Effector memory CD4-positive, alpha-beta T cell (primary cell): ENCODE data around the gene CPD.
"Not testable (repeated sequence)": the region's sequence is repeated elsewhere in the genome, so short reads cannot be mapped to it uniquely, and the experiment has no call there.

Experiments
- DNase-seq, 3 donors: peaks; one replicate each; pipeline ENCODE4 v3.0.0-alpha.2; 2020
- H3K27ac ChIP-seq: 2 replicates; pipeline ENCODE4 v1.7.0; 2013; ENCODE audit warnings: mild to moderate bottlenecking, low read length, moderate library complexity; ENCODE audit not compliant: insufficient read depth, poor library complexity, severe bottlenecking
- H3K27me3 ChIP-seq: replicated peaks from 2 replicates; pipeline ENCODE4 v1.7.0; 2013; ENCODE audit warnings: mild to moderate bottlenecking, low read length; ENCODE audit not compliant: insufficient read depth, control insufficient read depth, poor library complexity, severe bottlenecking
- H3K36me3 ChIP-seq: 2 replicates; pipeline ENCODE4 v1.7.0; 2013; ENCODE audit warnings: mild to moderate bottlenecking, low read length, moderate library complexity; ENCODE audit not compliant: control insufficient read depth, insufficient read depth
- H3K4me1 ChIP-seq: 2 replicates; pipeline ENCODE4 v1.7.0; 2013; ENCODE audit warnings: low read length, mild to moderate bottlenecking; ENCODE audit not compliant: control insufficient read depth, insufficient read depth, poor library complexity, severe bottlenecking
- H3K4me3 ChIP-seq: 2 replicates; pipeline ENCODE4 v1.7.0; 2013; ENCODE audit warnings: low read length, low read depth, mild to moderate bottlenecking; ENCODE audit not compliant: insufficient read depth, poor library complexity, severe bottlenecking
- H3K9me3 ChIP-seq: 2 replicates; pipeline ENCODE4 v1.7.0; 2013; ENCODE audit warnings: mild to moderate bottlenecking, low read length, moderate library complexity; ENCODE audit not compliant: control insufficient read depth

CPD gene

DNA sequence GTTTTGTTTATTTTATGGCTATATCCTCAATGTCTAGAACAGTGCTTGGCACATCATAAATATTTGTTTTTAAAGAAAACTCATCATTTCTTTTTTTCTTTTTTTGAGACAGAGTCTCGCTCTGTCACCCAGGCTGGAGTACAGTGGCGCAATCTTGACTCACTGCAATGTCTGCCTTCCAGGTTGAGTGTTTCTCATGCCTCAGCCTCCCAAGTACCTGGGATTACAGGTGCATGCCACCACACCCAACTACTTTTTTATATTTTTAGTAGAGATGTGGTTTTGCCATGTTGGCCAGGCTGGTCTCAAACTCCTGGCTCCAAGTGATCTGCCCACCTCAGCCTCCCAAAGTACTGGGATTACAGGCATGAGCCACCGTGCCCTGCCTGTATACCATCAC, 35.5 kb upstream of the CPD start:
- not testable (repeated sequence) for H3K4me3 ChIP-seq, H3K9me3 ChIP-seq, H3K36me3 ChIP-seq, H3K27me3 ChIP-seq, H3K27ac ChIP-seq, H3K4me1 ChIP-seq, DNase-seq

DNA sequence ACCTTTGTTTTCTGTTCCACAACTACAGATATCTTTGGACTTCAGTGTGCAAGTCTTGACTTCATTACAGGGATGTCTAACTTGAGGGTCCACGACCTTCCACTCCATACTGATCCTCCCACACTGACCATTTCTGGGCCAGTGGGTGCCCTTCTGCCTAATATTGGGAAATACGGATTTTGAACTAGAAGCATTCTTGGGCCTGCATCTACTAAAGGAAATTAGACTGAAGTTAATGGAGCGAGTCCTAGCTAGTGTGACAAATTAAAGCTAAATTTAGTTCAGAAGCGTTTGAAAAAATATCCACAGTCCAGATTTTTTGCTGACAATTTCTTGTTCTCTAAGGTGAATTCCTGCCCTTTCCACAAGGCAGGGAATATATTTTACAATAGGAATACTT, 34.9 kb upstream of the CPD start:
- Histone ChIP-seq H3K4me1 (peaks cover 5% of the 10 kb centered on the region), H3K36me3 (no peaks in the 10 kb centered on the region), H3K27ac (no peak overlapping the region), H3K4me3 (no peak overlapping the region), H3K27me3 (no peaks in the 10 kb centered on the region), H3K9me3 (no peaks in the 10 kb centered on the region)
- no peak for DNase-seq

DNA sequence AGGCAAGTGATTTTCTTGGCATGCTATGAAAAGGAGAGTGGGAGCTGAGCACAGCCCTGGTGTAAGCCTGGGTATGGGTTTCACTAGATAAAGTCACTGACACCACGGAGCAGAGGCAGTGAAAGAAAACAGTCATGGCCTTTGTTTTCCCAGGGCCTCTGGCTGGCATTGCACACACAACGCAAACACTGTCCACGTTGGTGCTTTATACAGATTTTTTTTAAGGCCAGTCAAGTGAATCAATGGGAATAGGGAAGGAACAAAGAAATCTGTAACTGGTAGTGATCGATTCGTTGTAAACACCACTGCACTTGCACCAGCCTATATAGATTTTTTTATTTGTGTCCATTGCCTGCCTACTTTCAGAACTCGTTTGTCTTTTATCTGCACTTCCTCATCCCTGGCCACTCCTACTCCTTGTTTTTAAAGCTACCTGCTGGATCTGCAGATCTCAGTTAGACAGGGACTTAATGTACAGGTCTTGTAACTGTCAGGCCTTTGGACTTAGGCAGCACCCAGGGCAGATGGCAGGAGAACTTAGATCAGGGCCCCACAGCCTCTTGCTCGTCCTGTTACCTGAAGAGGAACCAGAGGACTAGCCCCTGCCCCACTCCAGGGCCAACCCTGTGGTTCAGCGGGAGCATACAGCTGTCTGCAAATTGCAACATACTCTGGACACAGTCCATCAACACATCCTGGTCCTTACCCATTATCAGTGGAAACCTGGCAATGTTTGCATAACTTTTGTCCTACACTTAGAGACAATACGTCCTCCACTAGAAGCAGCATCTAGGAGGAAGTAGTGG, 34.2 kb upstream of the CPD start:
- Histone ChIP-seq H3K9me3 (no peaks in the 10 kb centered on the region), H3K27me3 (no peaks in the 10 kb centered on the region), H3K27ac (no peak overlapping the region), H3K4me1 (peaks cover 5% of the 10 kb centered on the region), H3K4me3 (no peak overlapping the region), H3K36me3 (no peaks in the 10 kb centered on the region)
- no peak for DNase-seq

DNA sequence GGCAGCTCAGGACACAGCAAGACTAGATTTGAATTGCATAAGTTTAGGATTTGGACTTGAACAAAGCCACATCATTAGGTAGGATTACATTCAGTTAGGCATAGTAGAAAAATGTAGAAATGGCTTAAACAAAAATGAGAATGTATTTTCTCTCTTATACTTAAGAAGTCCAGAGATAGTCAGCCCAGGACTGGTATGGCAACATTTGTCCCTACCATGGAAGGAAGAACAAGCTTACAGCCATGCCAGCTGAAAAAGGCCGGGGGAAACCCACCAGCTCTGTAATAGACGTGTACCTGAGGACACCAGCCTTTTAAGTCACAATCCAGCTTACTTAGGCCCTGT, 33.7 kb upstream of the CPD start:
- no peaks in the 10 kb centered on the region for H3K9me3 ChIP-seq
- no peaks in the 10 kb centered on the region for H3K36me3 ChIP-seq
- H3K4me3 ChIP-seq = no peak overlapping the region
- no peak for DNase-seq
- H3K27ac ChIP-seq = no peak overlapping the region
- no peaks in the 10 kb centered on the region for H3K27me3 ChIP-seq
- H3K4me1 ChIP-seq = peaks cover 2% of the 10 kb centered on the region

DNA sequence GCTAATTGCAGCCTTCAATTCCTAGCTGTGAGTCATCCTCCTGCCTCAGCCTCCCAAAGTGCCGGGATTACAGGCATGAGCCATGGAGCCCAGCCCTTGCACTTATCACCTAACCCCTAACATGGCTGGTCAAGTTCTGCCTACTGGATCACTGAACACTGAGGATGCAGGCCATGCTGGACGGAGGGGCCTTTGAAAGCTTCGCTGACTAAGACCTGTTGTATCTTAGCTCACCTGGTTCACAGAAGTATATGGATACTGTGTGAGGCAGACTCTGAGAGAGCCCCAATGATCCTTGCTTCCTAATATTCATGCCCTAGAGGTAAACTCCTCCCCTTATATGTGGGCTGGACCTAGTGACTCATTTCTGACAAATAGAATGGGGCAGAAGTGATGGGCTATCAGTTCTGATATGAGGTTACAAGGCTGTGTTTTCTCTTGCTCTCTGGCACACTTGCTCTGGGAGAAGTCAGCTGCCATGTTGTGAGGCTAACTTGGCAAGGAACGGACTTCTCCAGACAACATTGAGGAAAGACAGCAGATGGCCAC, 33.1 kb upstream of the CPD start:
- no peak for DNase-seq
- H3K27ac ChIP-seq = no peak overlapping the region
- no peak overlapping the region for H3K4me3 ChIP-seq
- H3K4me1 ChIP-seq = no peaks in the 10 kb centered on the region
- no peaks in the 10 kb centered on the region for H3K36me3 ChIP-seq
- no peaks in the 10 kb centered on the region for H3K9me3 ChIP-seq
- H3K27me3 ChIP-seq = no peaks in the 10 kb centered on the region

DNA sequence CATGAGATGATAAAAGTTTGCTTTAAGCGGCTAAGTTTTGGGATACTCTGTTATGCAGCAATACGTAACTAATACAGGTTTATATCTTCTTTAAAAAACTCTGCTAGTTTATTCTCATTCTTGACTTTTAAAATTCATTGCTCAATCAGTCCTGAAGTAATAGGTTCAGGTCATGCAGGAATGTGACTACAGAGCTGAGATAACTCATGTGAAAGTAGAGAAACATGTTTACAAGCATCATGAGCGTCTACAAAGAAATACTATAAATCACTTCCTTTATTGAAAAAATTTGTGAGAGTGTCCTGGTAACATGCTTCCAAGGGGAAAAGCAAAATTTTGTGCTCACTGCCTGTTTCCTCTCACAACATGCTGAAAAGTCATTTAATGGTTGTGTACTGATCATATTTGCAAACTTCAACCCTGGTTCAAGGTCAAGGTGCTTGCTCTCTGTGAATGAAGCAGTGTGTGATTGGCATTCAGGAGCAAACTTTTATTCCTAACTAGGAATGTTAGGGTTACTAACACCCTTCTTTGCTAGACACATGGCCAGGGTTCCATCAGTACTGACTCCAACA, 32.4 kb upstream of the CPD start:
- no peak for DNase-seq
- no peaks in the 10 kb centered on the region for H3K4me1 ChIP-seq
- H3K36me3 ChIP-seq = no peaks in the 10 kb centered on the region
- H3K27me3 ChIP-seq = no peaks in the 10 kb centered on the region
- H3K4me3 ChIP-seq = no peak overlapping the region
- no peaks in the 10 kb centered on the region for H3K9me3 ChIP-seq
- H3K27ac ChIP-seq = no peak overlapping the region

DNA sequence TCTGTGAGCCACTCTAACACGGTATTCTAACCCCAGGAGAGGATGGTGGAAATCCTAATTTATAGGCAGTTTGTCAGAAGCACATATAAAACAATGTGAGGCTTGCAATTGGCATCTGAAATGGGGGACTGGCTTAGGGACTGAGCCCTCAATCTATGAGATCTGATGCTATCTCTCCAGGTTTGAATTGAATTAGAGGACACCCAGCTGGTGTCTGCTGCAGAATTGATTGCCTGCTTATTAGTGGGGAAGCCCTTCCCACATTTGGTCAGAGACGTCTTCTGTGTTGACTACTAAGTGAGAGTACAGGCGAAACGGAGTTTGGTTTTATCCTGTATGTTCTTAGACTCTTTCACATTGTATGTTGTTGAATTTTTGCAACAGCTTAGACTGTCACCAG, 31.2 kb upstream of the CPD start:
- no peak for DNase-seq
- Histone ChIP-seq H3K4me1 (no peaks in the 10 kb centered on the region), H3K4me3 (no peak overlapping the region), H3K9me3 (no peaks in the 10 kb centered on the region), H3K27me3 (no peaks in the 10 kb centered on the region), H3K27ac (no peak overlapping the region), H3K36me3 (no peaks in the 10 kb centered on the region)

DNA sequence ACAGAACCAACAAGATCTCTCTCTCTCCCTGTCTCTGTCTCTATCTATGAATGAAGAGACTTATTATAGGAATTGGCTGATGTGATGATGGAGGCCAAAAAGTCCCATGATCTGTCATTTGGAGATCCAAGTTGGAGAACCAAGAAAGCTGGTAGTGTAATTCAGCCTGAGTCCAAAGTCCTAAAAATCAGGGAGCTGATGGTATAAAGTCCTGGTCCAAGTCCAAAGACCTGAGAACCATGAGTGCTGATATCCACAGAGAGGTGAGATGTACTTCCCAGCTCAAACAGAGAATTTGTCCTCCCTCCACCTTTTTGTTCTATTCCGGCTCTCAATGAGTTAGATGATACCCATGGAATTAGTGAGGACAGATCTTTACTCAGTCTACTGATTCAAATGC, 29.5 kb upstream of the CPD start:
- H3K9me3 ChIP-seq = no peaks in the 10 kb centered on the region
- H3K4me1 ChIP-seq = no peaks in the 10 kb centered on the region
- H3K4me3 ChIP-seq = no peak overlapping the region
- H3K27ac ChIP-seq = no peak overlapping the region
- no peak for DNase-seq
- no peaks in the 10 kb centered on the region for H3K36me3 ChIP-seq
- no peaks in the 10 kb centered on the region for H3K27me3 ChIP-seq

DNA sequence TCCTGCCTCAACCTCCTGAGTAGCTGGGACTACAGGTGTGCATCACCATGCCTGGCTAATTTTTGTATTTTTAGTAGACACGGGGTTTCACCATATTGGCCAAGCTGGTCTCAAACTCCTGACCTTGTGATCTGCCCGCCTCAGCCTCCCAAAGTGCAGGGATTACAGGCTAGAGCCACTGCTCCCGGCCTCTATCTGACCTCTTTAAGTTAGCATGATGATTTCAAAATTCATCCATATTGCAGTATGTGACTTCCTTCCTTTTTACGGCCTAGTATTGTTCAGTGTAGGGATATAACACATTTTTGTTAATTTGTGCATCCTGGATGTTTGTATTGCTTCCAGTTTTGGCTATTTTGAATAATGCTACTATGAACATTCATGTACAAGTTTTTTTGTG, 27.5 kb upstream of the CPD start:
- DNase-seq, H3K27me3 ChIP-seq, H3K36me3 ChIP-seq, H3K4me1 ChIP-seq, H3K27ac ChIP-seq, H3K4me3 ChIP-seq, H3K9me3 ChIP-seq: not testable (repeated sequence)

DNA sequence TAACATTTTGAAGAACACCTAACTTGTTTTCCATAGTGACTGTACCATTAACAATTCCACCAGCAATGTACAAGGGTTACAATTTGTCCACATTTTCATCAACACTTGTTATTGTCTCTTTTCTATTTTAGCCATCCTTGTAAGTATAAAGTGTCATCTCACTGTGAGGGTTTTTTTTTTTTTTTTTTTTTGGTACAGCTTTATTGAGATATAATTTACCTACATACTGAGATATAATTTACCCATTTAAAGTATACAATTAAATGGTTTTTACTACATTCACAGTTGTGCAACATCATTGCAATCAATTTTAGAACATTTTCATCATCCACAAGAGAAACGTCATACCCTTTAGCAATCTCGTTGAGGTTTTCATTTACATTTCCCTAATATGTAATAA, 27.0 kb upstream of the CPD start:
- Histone ChIP-seq H3K27ac (no peak overlapping the region), H3K36me3 (no peaks in the 10 kb centered on the region), H3K4me1 (no peaks in the 10 kb centered on the region), H3K9me3 (no peaks in the 10 kb centered on the region), H3K4me3 (no peak overlapping the region), H3K27me3 (no peaks in the 10 kb centered on the region)
- DNase-seq = no peak
